ENCODE measurements around the gene RAP1GDS1.

RAP1GDS1 gene

DNA sequence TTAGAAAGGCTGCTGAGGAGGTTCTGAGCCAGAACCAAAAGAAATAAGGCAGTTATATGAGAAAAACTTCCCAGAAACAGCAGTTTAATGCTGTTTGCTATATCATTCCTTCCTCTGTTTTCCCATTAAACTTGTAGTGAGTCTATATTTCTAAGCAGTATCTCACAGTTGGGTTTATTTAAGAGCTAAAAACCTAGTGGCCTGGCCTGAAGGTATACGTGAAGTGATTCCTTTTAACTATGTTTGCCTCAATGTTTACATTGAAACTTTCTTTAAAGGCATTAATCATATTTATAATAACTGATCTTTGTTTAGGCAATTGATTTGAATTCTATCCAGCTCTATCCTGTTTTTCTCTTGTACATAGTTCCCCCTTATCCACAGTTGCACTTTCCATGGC is 19.1 kb upstream of the RAP1GDS1 start:
- POLR2A ChIA-PET: no interaction called here

DNA sequence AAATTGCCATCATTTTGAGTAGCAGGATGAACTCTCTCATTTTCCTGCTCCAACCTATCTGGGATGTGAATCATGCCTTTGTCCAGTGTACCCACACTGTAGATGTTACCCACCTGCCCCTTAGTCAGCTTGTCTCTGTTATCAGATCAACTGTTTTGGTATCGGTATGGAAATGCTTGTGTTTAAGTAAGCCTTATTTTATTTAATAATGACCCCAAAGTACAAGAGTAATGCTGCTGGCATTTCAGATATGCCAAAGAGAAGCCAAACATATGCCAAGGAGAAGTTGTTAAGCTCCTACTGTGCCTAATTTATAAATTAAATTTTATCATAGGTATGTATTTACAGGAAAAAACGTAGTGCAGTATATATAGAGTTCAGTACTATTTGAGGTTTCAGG is 18.6 kb upstream of the RAP1GDS1 start:
- ChIA-PET CTCF (interaction anchor here (1.1 kb wide), 1 partner anchor 18 kb away, joined by 4 read pairs; no protein-coding TSS in a partner anchor), POLR2A (no interaction called here)
- Histone ChIP-seq H3K36me3 (ENCODE audit: control insufficient read depth in 4 of 4, insufficient read depth in 4 of 4, low read length in 3 of 4) (no peaks in the 10 kb centered on the region), H3K27me3 (replicated peaks in 2 of 5; ENCODE audit: control insufficient read depth in 4 of 5, insufficient read depth in 5 of 5, low read length in 4 of 5) (no peaks in the 10 kb centered on the region), H3K27ac (ENCODE audit: insufficient read depth in 1 of 2, low read depth in 1 of 2, low read length in 2 of 2, poor library complexity in 1 of 2, severe bottlenecking in 2 of 2) (no peak overlapping the region), H3K4me1 (ENCODE audit: control extremely low read depth in 1 of 4, control insufficient read depth in 4 of 4, insufficient read depth in 4 of 4, low read length in 3 of 4) (no peaks in the 10 kb centered on the region), H3K4me3 (ENCODE audit: control insufficient read depth in 1 of 7, extremely low read depth in 1 of 7, insufficient read depth in 4 of 7, low read depth in 2 of 7, low read length in 6 of 7) (no peak overlapping the region), H3K9me3 (ENCODE audit: control extremely low read depth in 1 of 5, control insufficient read depth in 4 of 5, insufficient read depth in 2 of 5, low read depth in 1 of 5, low read length in 4 of 5) (peaks cover 0 to 1% (median 0%) of the 10 kb centered on the region in 5 experiments)
- no peak for DNase-seq
- whole genome bisulfite sequencing (ENCODE audit: insufficient coverage): no CpG with 5 or more reads among the region's 2 CpGs

More for the DNA sequence above, 19.1 kb upstream of the RAP1GDS1 start:
- no peak overlapping the region for H3K4me3 ChIP-seq (ENCODE audit: control insufficient read depth in 1 of 7, extremely low read depth in 1 of 7, insufficient read depth in 4 of 7, low read depth in 2 of 7, low read length in 6 of 7)
- CTCF ChIA-PET: no interaction called here
- peaks cover 0 to 1% (median 0%) of the 10 kb centered on the region in 5 experiments for H3K9me3 ChIP-seq (ENCODE audit: control extremely low read depth in 1 of 5, control insufficient read depth in 4 of 5, insufficient read depth in 2 of 5, low read depth in 1 of 5, low read length in 4 of 5)
- no peaks in the 10 kb centered on the region for H3K27me3 ChIP-seq (replicated peaks in 2 of 5; ENCODE audit: control insufficient read depth in 4 of 5, insufficient read depth in 5 of 5, low read length in 4 of 5)
- H3K36me3 ChIP-seq (ENCODE audit: control insufficient read depth in 4 of 4, insufficient read depth in 4 of 4, low read length in 3 of 4): no peaks in the 10 kb centered on the region
- H3K27ac ChIP-seq (ENCODE audit: insufficient read depth in 1 of 2, low read depth in 1 of 2, low read length in 2 of 2, poor library complexity in 1 of 2, severe bottlenecking in 2 of 2): no peak overlapping the region
- no peaks in the 10 kb centered on the region for H3K4me1 ChIP-seq (ENCODE audit: control extremely low read depth in 1 of 4, control insufficient read depth in 4 of 4, insufficient read depth in 4 of 4, low read length in 3 of 4)
- DNase-seq: no peak
- no CpG with 5 or more reads among the region's 1 CpG for WGBS (ENCODE audit: insufficient coverage)

DNA sequence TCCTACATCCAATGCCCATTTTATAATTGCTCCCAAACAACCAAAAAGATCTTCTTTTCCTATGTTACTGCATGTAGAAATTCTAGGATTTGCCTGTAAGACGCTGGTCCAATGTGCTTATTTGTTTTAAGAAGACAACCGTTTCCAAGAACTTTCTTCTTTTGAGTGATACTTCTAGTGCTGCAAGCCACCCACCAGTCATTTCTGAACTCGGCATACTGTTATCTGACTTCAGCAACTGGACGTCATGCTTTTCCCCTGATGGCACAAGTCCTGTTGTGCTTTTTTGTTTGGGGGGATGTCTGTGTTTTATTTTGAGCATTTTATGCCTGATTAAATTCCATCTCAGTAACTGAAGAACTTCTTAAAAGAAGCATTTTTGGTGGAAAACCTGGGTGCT is 16.0 kb upstream of the RAP1GDS1 start:
- Histone ChIP-seq H3K27ac (ENCODE audit: insufficient read depth in 1 of 2, low read depth in 1 of 2, low read length in 2 of 2, poor library complexity in 1 of 2, severe bottlenecking in 2 of 2) (no peak overlapping the region), H3K9me3 (ENCODE audit: control extremely low read depth in 1 of 5, control insufficient read depth in 4 of 5, insufficient read depth in 2 of 5, low read depth in 1 of 5, low read length in 4 of 5) (peaks cover 0 to 1% (median 0%) of the 10 kb centered on the region in 5 experiments), H3K27me3 (replicated peaks in 2 of 5; ENCODE audit: control insufficient read depth in 4 of 5, insufficient read depth in 5 of 5, low read length in 4 of 5) (no peaks in the 10 kb centered on the region), H3K4me3 (ENCODE audit: control insufficient read depth in 1 of 7, extremely low read depth in 1 of 7, insufficient read depth in 4 of 7, low read depth in 2 of 7, low read length in 6 of 7) (no peak overlapping the region), H3K4me1 (ENCODE audit: control extremely low read depth in 1 of 4, control insufficient read depth in 4 of 4, insufficient read depth in 4 of 4, low read length in 3 of 4) (no peaks in the 10 kb centered on the region), H3K36me3 (ENCODE audit: control insufficient read depth in 4 of 4, insufficient read depth in 4 of 4, low read length in 3 of 4) (no peaks in the 10 kb centered on the region)
- ChIA-PET POLR2A (no interaction called here), CTCF (no interaction called here)
- DNase-seq: no peak
- WGBS (ENCODE audit: insufficient coverage): 100% methylated on average over 2 of the region's 4 CpGs

DNA sequence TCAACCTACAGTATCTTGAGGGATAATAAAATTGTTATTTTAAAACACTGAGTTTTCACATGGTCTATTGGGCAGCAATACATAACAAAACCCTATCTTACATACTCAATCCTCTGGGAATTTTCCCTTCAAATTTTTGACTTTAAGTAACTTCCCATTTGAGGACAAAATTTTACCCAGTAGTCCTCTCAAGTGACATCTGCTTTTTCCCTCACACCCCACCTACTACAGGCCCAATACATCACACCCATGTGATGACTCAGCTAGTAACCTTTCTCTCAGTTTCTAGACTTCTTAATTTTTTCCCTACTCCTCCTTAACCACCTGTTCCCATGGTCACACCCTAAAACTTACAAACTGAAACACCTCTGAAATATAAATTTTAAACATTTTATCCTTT is 12.2 kb upstream of the RAP1GDS1 start:
- Histone ChIP-seq H3K9me3 (ENCODE audit: control extremely low read depth in 1 of 5, control insufficient read depth in 4 of 5, insufficient read depth in 2 of 5, low read depth in 1 of 5, low read length in 4 of 5) (peaks cover 0 to 1% (median 0%) of the 10 kb centered on the region in 5 experiments), H3K4me3 (ENCODE audit: control insufficient read depth in 1 of 7, extremely low read depth in 1 of 7, insufficient read depth in 4 of 7, low read depth in 2 of 7, low read length in 6 of 7) (no peak overlapping the region), H3K4me1 (ENCODE audit: control extremely low read depth in 1 of 4, control insufficient read depth in 4 of 4, insufficient read depth in 4 of 4, low read length in 3 of 4) (no peaks in the 10 kb centered on the region), H3K27me3 (replicated peaks in 2 of 5; ENCODE audit: control insufficient read depth in 4 of 5, insufficient read depth in 5 of 5, low read length in 4 of 5) (no peaks in the 10 kb centered on the region), H3K27ac (ENCODE audit: insufficient read depth in 1 of 2, low read depth in 1 of 2, low read length in 2 of 2, poor library complexity in 1 of 2, severe bottlenecking in 2 of 2) (no peak overlapping the region), H3K36me3 (ENCODE audit: control insufficient read depth in 4 of 4, insufficient read depth in 4 of 4, low read length in 3 of 4) (no peaks in the 10 kb centered on the region)
- ChIA-PET POLR2A (no interaction called here), CTCF (no interaction called here)
- no peak for DNase-seq

DNA sequence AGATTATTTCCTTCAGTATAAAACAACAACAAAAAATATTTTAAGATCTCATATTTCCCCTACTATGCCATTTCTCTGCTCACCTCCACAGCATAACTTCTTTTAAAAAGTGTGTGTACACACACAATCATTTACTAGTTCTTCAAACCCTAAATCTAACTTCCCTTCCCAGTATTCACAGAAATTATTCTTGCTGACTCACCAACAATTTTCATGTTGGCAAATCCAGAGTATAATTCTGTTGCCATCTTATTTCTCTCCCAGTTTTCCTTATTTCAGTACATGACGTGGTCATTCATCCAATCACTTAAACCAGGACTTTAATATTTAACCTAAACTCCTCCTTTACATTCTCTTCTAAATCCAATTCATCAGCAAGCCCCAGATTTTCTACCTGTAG is 11.4 kb upstream of the RAP1GDS1 start:
- no peaks in the 10 kb centered on the region for H3K27me3 ChIP-seq (replicated peaks in 2 of 5; ENCODE audit: control insufficient read depth in 4 of 5, insufficient read depth in 5 of 5, low read length in 4 of 5)
- no peaks in the 10 kb centered on the region for H3K36me3 ChIP-seq (ENCODE audit: control insufficient read depth in 4 of 4, insufficient read depth in 4 of 4, low read length in 3 of 4)
- no peak overlapping the region for H3K4me3 ChIP-seq (ENCODE audit: control insufficient read depth in 1 of 7, extremely low read depth in 1 of 7, insufficient read depth in 4 of 7, low read depth in 2 of 7, low read length in 6 of 7)
- no peak overlapping the region for H3K27ac ChIP-seq (ENCODE audit: insufficient read depth in 1 of 2, low read depth in 1 of 2, low read length in 2 of 2, poor library complexity in 1 of 2, severe bottlenecking in 2 of 2)
- ChIA-PET POLR2A (no interaction called here), CTCF (no interaction called here)
- H3K9me3 ChIP-seq (ENCODE audit: control extremely low read depth in 1 of 5, control insufficient read depth in 4 of 5, insufficient read depth in 2 of 5, low read depth in 1 of 5, low read length in 4 of 5): peaks cover 0 to 1% (median 0%) of the 10 kb centered on the region in 5 experiments
- no peaks in the 10 kb centered on the region for H3K4me1 ChIP-seq (ENCODE audit: control extremely low read depth in 1 of 4, control insufficient read depth in 4 of 4, insufficient read depth in 4 of 4, low read length in 3 of 4)
- WGBS (ENCODE audit: insufficient coverage): 100% methylated on average over 1 of the region's 1 CpG
- DNase-seq: no peak

DNA sequence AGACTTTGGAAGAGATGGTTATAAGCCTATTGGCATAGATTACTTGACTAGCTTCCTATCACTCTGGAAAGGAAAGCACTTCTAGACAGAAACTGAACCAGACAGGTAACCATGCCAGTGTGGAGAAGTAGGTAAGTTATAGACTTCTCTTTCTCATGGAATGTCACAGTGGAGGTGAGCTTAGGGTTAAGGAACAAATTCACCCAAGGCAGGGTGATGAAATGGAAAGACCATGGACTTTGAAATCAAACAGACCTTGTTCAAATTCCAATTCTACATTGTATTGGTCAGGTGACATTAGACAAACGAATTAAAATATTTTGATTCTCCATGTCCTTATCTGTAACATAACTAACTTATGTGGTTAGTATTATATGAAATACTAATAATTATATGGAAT is 7.7 kb upstream of the RAP1GDS1 start:
- POLR2A ChIA-PET: no interaction called here
- Histone ChIP-seq H3K27ac (ENCODE audit: insufficient read depth in 1 of 2, low read depth in 1 of 2, low read length in 2 of 2, poor library complexity in 1 of 2, severe bottlenecking in 2 of 2) (no peak overlapping the region), H3K9me3 (ENCODE audit: control extremely low read depth in 1 of 5, control insufficient read depth in 4 of 5, insufficient read depth in 2 of 5, low read depth in 1 of 5, low read length in 4 of 5) (no peaks in the 10 kb centered on the region), H3K4me1 (ENCODE audit: control extremely low read depth in 1 of 4, control insufficient read depth in 4 of 4, insufficient read depth in 4 of 4, low read length in 3 of 4) (no peaks in the 10 kb centered on the region), H3K27me3 (replicated peaks in 2 of 5; ENCODE audit: control insufficient read depth in 4 of 5, insufficient read depth in 5 of 5, low read length in 4 of 5) (no peaks in the 10 kb centered on the region), H3K4me3 (ENCODE audit: control insufficient read depth in 1 of 7, extremely low read depth in 1 of 7, insufficient read depth in 4 of 7, low read depth in 2 of 7, low read length in 6 of 7) (no peak overlapping the region), H3K36me3 (ENCODE audit: control insufficient read depth in 4 of 4, insufficient read depth in 4 of 4, low read length in 3 of 4) (no peaks in the 10 kb centered on the region)
- no CpG with 5 or more reads among the region's 1 CpG for WGBS (ENCODE audit: insufficient coverage)
- DNase-seq: no peak
- CTCF ChIA-PET: interaction anchor here (0.7 kb wide), 1 partner anchor 15 kb away, joined by 3 read pairs; no protein-coding TSS in a partner anchor

DNA sequence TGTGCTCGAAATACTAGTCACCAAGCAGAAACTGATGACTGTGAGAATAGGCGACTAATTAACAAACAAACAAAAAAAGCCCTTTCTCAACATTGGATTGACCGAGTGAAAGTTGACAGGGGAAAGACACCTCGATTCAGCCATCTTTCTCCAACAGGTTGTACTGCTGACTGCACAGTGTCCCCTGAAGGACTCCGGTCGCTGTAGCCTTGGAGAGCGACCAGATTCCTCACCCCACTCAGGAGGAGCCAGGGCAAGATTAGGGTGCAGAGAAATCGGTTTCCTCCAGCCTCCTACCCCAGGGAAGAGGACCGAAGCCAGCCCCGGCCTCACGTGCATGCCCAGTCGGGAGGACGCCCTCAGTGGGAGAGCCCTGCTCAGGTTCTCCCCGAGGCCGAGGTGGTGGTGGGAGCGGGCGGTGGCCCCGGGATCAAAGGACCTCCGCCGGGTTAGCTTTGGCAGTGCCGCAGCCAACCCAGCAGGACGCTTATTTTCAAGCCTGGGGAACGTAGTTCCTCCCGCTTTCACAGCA is 1.1 kb upstream of the RAP1GDS1 start:
- Histone ChIP-seq H3K27me3 (replicated peaks in 2 of 5; ENCODE audit: control insufficient read depth in 4 of 5, insufficient read depth in 5 of 5, low read length in 4 of 5) (no peaks in the 10 kb centered on the region), H3K4me1 (ENCODE audit: control extremely low read depth in 1 of 4, control insufficient read depth in 4 of 4, insufficient read depth in 4 of 4, low read length in 3 of 4) (peaks cover 11 to 34% (median 27%) of the 10 kb centered on the region in 4 experiments), H3K4me3 (ENCODE audit: control insufficient read depth in 1 of 7, extremely low read depth in 1 of 7, insufficient read depth in 4 of 7, low read depth in 2 of 7, low read length in 6 of 7) (peak overlapping the region; percentile 82 to 96 (median 92)), H3K27ac (ENCODE audit: insufficient read depth in 1 of 2, low read depth in 1 of 2, low read length in 2 of 2, poor library complexity in 1 of 2, severe bottlenecking in 2 of 2) (peak overlapping the region; percentile 86 to 94), H3K36me3 (ENCODE audit: control insufficient read depth in 4 of 4, insufficient read depth in 4 of 4, low read length in 3 of 4) (no peaks in the 10 kb centered on the region), H3K9me3 (ENCODE audit: control extremely low read depth in 1 of 5, control insufficient read depth in 4 of 5, insufficient read depth in 2 of 5, low read depth in 1 of 5, low read length in 4 of 5) (no peaks in the 10 kb centered on the region)
- peak; percentile 23 to 55 (median 47) for DNase-seq
- ChIA-PET CTCF (interaction anchor here (0.7 to 1.2 kb wide), 3 partner anchors 37 to 117 kb away, joined by 3 read pairs; partner anchors contain the start of gene STPG2), POLR2A (interaction anchor here (0.6 kb wide), 1 partner anchor 529 kb away, joined by 4 read pairs; no protein-coding TSS in a partner anchor)
- 1% methylated on average over 14 of the region's 24 CpGs for WGBS (ENCODE audit: insufficient coverage)
